Amniotic stem cell (primary cell): ENCODE data around the gene RBM19.

Experiments used
- DNase-seq: peaks from one replicate; lab custom pipeline; 2025; lab: John Stamatoyannopoulos, UW

The RBM19 gene

GRCh38 chr12:113882690-113883089 is 83.4 kb downstream of the RBM19 start:
- no peak for DNase-seq

- DNase-seq = no peak
Measured at GRCh38 chr12:113880988-113881962, 84.8 kb downstream of the RBM19 start.

GRCh38 chr12:113880326-113880725 is 85.8 kb downstream of the RBM19 start:
- no peak for DNase-seq

GRCh38 chr12:113879658-113880057 is 86.5 kb downstream of the RBM19 start:
- no peak for DNase-seq

GRCh38 chr12:113877607-113878006 is 88.5 kb downstream of the RBM19 start:
- no peak for DNase-seq

- no peak for DNase-seq
Measured at GRCh38 chr12:113876160-113876559, 90.0 kb downstream of the RBM19 start.

GRCh38 chr12:113875691-113876090 is 90.4 kb downstream of the RBM19 start:
- no peak for DNase-seq

- DNase-seq = no peak
Measured at GRCh38 chr12:113874999-113875561, 91.0 kb downstream of the RBM19 start.

GRCh38 chr12:113874326-113874725 is 91.8 kb downstream of the RBM19 start:
- no peak for DNase-seq

GRCh38 chr12:113873740-113874139 is 92.4 kb downstream of the RBM19 start:
- no peak for DNase-seq

GRCh38 chr12:113870890-113871289 is 95.2 kb downstream of the RBM19 start:
- no peak for DNase-seq

GRCh38 chr12:113870035-113870434 is 96.1 kb downstream of the RBM19 start:
- DNase-seq = no peak

GRCh38 chr12:113868365-113868764 is 97.8 kb downstream of the RBM19 start:
- no peak for DNase-seq

- DNase-seq = no peak
Measured at GRCh38 chr12:113867258-113867657, 98.9 kb downstream of the RBM19 start.

- DNase-seq = no peak
Measured at GRCh38 chr12:113866496-113866895, 99.6 kb downstream of the RBM19 start.

GRCh38 chr12:113863455-113863845 is 102.7 kb downstream of the RBM19 start:
- DNase-seq = no peak

GRCh38 chr12:113862590-113863454 is 103.3 kb downstream of the RBM19 start:
- DNase-seq = peak; percentile 59

GRCh38 chr12:113861708-113862312 is 104.3 kb downstream of the RBM19 start:
- DNase-seq = no peak

GRCh38 chr12:113860950-113861349 is 105.2 kb downstream of the RBM19 start:
- no peak for DNase-seq

GRCh38 chr12:113860059-113860820 is 105.9 kb downstream of the RBM19 start:
- no peak for DNase-seq

GRCh38 chr12:113858841-113859386 is 107.2 kb downstream of the RBM19 start:
- no peak for DNase-seq
